ENCODE measurements around the gene HOXB2. TPM values are rescaled to one million over a fixed set of nuclear protein-coding genes. Genes with fewer than 3 reads are reported as not detected.

The HOXB2 gene
- total RNA-seq, 6 experiments from 2014 or later: 1.1 to 1.9 (median 1.5) TPM

GRCh38 chr17:48562934-48563333, 18.0 kb upstream of the HOXB2 start:
- DNase-seq: no peak

GRCh38 chr17:48561884-48562810, 17.2 kb upstream of the HOXB2 start:
- H3K9me3 ChIP-seq: no peaks in the 10 kb centered on the region
- peaks cover 0 to 9% of the 10 kb centered on the region in 2 donors for H3K27me3 ChIP-seq
- TF ChIP-seq CTCF (IDR thresholded peaks at IDR 0.05) (no peak), POLR2A (IDR thresholded peaks at IDR 0.05) (no peak)
- DNase-seq: no peak
- ATAC-seq: no peak
- intact Hi-C loops (cut with DNase I): no loop called here
- no peak overlapping the region for H3K4me3 ChIP-seq
- H3K27ac ChIP-seq: no peak overlapping the region
- H3K4me1 ChIP-seq: no peaks in the 10 kb centered on the region
- WGBS (ENCODE audit: insufficient coverage, low coverage, low lambda C conversion rate, missing lambda C conversion rate): 21% methylated on average over 15 of the region's 15 CpGs
- H3K36me3 ChIP-seq: no peaks in the 10 kb centered on the region

More at GRCh38 chr17:48562934-48563333, 18.0 kb upstream of the HOXB2 start:
- 34% methylated on average over 5 of the region's 5 CpGs for WGBS (ENCODE audit: insufficient coverage, low coverage, low lambda C conversion rate, missing lambda C conversion rate)
- no peak overlapping the region for H3K27ac ChIP-seq
- peaks cover 0 to 9% of the 10 kb centered on the region in 2 donors for H3K27me3 ChIP-seq
- no peak for TF ChIP-seq CTCF (IDR thresholded peaks at IDR 0.05)
- no peaks in the 10 kb centered on the region for H3K36me3 ChIP-seq
- H3K4me1 ChIP-seq: no peaks in the 10 kb centered on the region
- H3K4me3 ChIP-seq: no peak overlapping the region
- intact Hi-C loops (cut with DNase I): no loop called here
- no peak for ATAC-seq
- H3K9me3 ChIP-seq: no peaks in the 10 kb centered on the region

- ATAC-seq (peak in 1 of 4 donors; percentile 8), DNase-seq (no peak)
- 27% methylated on average over 6 of the region's 14 CpGs for WGBS (ENCODE audit: insufficient coverage, low coverage, low lambda C conversion rate, missing lambda C conversion rate)
- Histone ChIP-seq H3K27ac (peak overlapping the region in 1 of 3 donors; percentile 1), H3K9me3 (no peaks in the 10 kb centered on the region), H3K4me1 (no peaks in the 10 kb centered on the region), H3K27me3 (peaks cover 0 to 9% of the 10 kb centered on the region in 2 donors), H3K36me3 (no peaks in the 10 kb centered on the region), H3K4me3 (no peak overlapping the region)
- TF ChIP-seq POLR2A (IDR thresholded peaks at IDR 0.05): no peak
- no peak for TF ChIP-seq CTCF (IDR thresholded peaks at IDR 0.05)
- intact Hi-C loops (cut with DNase I): no loop called here
Measured at GRCh38 chr17:48559840-48560817, 15.2 kb upstream of the HOXB2 start.

- Histone ChIP-seq H3K9me3 (no peaks in the 10 kb centered on the region), H3K36me3 (no peaks in the 10 kb centered on the region), H3K4me3 (no peak overlapping the region), H3K27me3 (peaks cover 0 to 9% of the 10 kb centered on the region in 2 donors), H3K27ac (peak overlapping the region in 1 of 3 donors; percentile 1), H3K4me1 (no peaks in the 10 kb centered on the region)
- intact Hi-C loops (cut with DNase I): no loop called here
- TF ChIP-seq CTCF (IDR thresholded peaks at IDR 0.05) (no peak), POLR2A (IDR thresholded peaks at IDR 0.05) (no peak)
- 25% methylated on average over 16 of the region's 16 CpGs for WGBS (ENCODE audit: insufficient coverage, low coverage, low lambda C conversion rate, missing lambda C conversion rate)
- no peak for ATAC-seq
- DNase-seq: no peak
Measured at GRCh38 chr17:48559122-48559839, 14.4 kb upstream of the HOXB2 start.

Data from right lobe of liver (tissue), 6 donors.